Astrocyte (in vitro differentiated cells and primary cell): Measurements from ENCODE around the gene NPC2. TPM values are rescaled to one million over a fixed set of nuclear protein-coding genes. Genes with fewer than 3 reads are reported as not detected.

Experiments used
- DNase-seq: peaks from one replicate; pipeline ENCODE4 v3.0.0-alpha.2; 2010; ENCODE audit warnings: low read depth
- FAIRE-seq: peaks from 2 replicates; lab custom pipeline; 2011; peaks lifted over from hg19 to GRCh38; lab: Jason Lieb, UNC
- H2AFZ ChIP-seq: 2 replicates; pipeline ENCODE4 v1.6.0; 2012; ENCODE audit warnings: low read depth, low read length, inconsistent platforms
- H3K27ac ChIP-seq: 2 replicates; pipeline ENCODE4 v1.5.1; 2011; ENCODE audit warnings: low read depth, low read length, inconsistent platforms
- H3K27me3 ChIP-seq: 2 replicates; pipeline ENCODE4 v1.6.0; 2011; ENCODE audit warnings: low read length, inconsistent platforms; ENCODE audit not compliant: insufficient read depth
- H3K36me3 ChIP-seq: 2 replicates; pipeline ENCODE4 v1.5.1; 2011; ENCODE audit warnings: low read length, inconsistent platforms; ENCODE audit not compliant: insufficient read depth
- H3K4me1 ChIP-seq: 2 replicates; pipeline ENCODE4 v1.5.1; 2011; ENCODE audit warnings: low read length, inconsistent platforms; ENCODE audit not compliant: insufficient read depth
- H3K4me2 ChIP-seq: 2 replicates; pipeline ENCODE4 v1.6.0; 2012; ENCODE audit warnings: low read length, inconsistent platforms
- H3K4me3 ChIP-seq: 2 replicates; pipeline ENCODE4 v1.5.1; 2011; ENCODE audit warnings: low read depth, mild to moderate bottlenecking, low read length, inconsistent platforms; ENCODE audit not compliant: insufficient read depth
- H3K79me2 ChIP-seq: 2 replicates; pipeline ENCODE4 v1.6.0; 2012; ENCODE audit warnings: mild to moderate bottlenecking, low read length, inconsistent platforms; ENCODE audit not compliant: insufficient read depth
- H3K9ac ChIP-seq: 2 replicates; pipeline ENCODE4 v1.6.0; 2012; ENCODE audit warnings: mild to moderate bottlenecking, low read length, inconsistent platforms
- H3K9me3 ChIP-seq: 2 replicates; pipeline ENCODE4 v1.5.1; 2012; ENCODE audit warnings: low read depth, mild to moderate bottlenecking, low read length, inconsistent platforms; ENCODE audit not compliant: insufficient read depth
- H4K20me1 ChIP-seq: 2 replicates; pipeline ENCODE4 v1.6.0; 2012; ENCODE audit warnings: low read length, inconsistent platforms; ENCODE audit not compliant: insufficient read depth
- H3K27ac Mint-ChIP-seq: one replicate; pipeline ENCODE4 v1.8.0; 2021; ENCODE audit warnings: mild to moderate bottlenecking, mixed read lengths; ENCODE audit not compliant: unreplicated experiment
- H3K27me3 Mint-ChIP-seq: one replicate; pipeline ENCODE4 v1.8.0; 2021; ENCODE audit warnings: low read depth, mixed read lengths; ENCODE audit not compliant: unreplicated experiment
- H3K36me3 Mint-ChIP-seq: one replicate; pipeline ENCODE4 v1.8.0; 2021; ENCODE audit warnings: low read depth, mixed read lengths; ENCODE audit not compliant: unreplicated experiment
- H3K4me1 Mint-ChIP-seq: one replicate; pipeline ENCODE4 v1.8.0; 2021; ENCODE audit warnings: low read depth, mixed read lengths; ENCODE audit not compliant: unreplicated experiment
- H3K4me3 Mint-ChIP-seq: one replicate; pipeline ENCODE4 v1.8.0; 2021; ENCODE audit warnings: mild to moderate bottlenecking, moderate library complexity, mixed read lengths; ENCODE audit not compliant: unreplicated experiment
- H3K9me3 Mint-ChIP-seq: one replicate; pipeline ENCODE4 v1.8.0; 2021; ENCODE audit warnings: mild to moderate bottlenecking, mixed read lengths; ENCODE audit not compliant: unreplicated experiment
- EZH2 ChIP-seq: IDR thresholded peaks from 2 replicates; pipeline ENCODE4 v1.6.1; 2012; ENCODE audit warnings: mild to moderate bottlenecking, low read length, inconsistent platforms; ENCODE audit not compliant: insufficient read depth
- total RNA-seq: library from RNA; stranded (reverse); gene quantifications from 2 replicates; pipeline ENCODE4 v1.2.1, GENCODE V29; 2021
- TF ChIP-seq, protein P1 (sequence below): IDR thresholded peaks from 2 replicates; pipeline ENCODE4 v1.5.1; 2011; ENCODE audit warnings: low read depth, mild to moderate bottlenecking, inconsistent platforms, low read length, moderate library complexity; ENCODE audit not compliant: insufficient read depth

Gene NPC2
- total RNA-seq, 1 donor from 2014 or later, result 178 TPM

- H3K27ac ChIP-seq, result no peak overlapping the region
- no peak overlapping the region for H3K4me2 ChIP-seq
- Mint-ChIP-seq H3K36me3 (peaks cover 4% of the 10 kb centered on the region), H3K27me3 (peaks cover 39% of the 10 kb centered on the region), H3K27ac (no peak overlapping the region), H3K9me3 (no peaks in the 10 kb centered on the region), H3K4me1 (peaks cover 2% of the 10 kb centered on the region), H3K4me3 (no peak overlapping the region)
- H3K9me3 ChIP-seq, result no peaks in the 10 kb centered on the region
- H4K20me1 ChIP-seq, result no peaks in the 10 kb centered on the region
- no peaks in the 10 kb centered on the region for H3K36me3 ChIP-seq
- H3K79me2 ChIP-seq, result no peaks in the 10 kb centered on the region
- peaks cover 8% of the 10 kb centered on the region for H3K27me3 ChIP-seq
- TF ChIP-seq, protein P1, sequence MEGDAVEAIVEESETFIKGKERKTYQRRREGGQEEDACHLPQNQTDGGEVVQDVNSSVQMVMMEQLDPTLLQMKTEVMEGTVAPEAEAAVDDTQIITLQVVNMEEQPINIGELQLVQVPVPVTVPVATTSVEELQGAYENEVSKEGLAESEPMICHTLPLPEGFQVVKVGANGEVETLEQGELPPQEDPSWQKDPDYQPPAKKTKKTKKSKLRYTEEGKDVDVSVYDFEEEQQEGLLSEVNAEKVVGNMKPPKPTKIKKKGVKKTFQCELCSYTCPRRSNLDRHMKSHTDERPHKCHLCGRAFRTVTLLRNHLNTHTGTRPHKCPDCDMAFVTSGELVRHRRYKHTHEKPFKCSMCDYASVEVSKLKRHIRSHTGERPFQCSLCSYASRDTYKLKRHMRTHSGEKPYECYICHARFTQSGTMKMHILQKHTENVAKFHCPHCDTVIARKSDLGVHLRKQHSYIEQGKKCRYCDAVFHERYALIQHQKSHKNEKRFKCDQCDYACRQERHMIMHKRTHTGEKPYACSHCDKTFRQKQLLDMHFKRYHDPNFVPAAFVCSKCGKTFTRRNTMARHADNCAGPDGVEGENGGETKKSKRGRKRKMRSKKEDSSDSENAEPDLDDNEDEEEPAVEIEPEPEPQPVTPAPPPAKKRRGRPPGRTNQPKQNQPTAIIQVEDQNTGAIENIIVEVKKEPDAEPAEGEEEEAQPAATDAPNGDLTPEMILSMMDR, result no peak
- no peak for TF ChIP-seq EZH2
- DNase-seq (no peak), FAIRE-seq (no peak)
- no peak overlapping the region for H2AFZ ChIP-seq
- no peaks in the 10 kb centered on the region for H3K4me1 ChIP-seq
- no peak overlapping the region for H3K9ac ChIP-seq
- no peak overlapping the region for H3K4me3 ChIP-seq
These were observed 29.4 kb downstream of the NPC2 start for GRCh38 chr14:74463697-74464096.

DNA sequence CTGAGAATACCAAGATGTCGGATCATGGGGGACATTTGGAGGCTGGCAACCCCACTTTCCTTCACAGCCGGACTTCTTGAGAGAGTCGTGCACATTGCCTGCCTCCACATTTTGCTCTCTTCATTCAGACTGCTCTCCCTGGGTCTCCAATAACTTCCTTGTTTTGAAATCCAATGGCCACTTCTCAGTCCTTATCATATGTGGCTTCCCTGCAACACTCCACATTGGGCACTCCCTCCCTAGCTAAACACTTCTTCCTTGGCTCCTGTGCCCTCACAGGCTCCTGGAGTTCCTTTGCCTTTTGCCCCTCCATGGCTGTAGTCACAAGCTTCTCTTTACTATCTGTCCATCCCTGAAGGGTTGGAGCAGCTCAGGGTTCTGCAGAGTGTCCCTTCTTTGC lies 30.1 kb downstream of the NPC2 start:
- H3K4me3 Mint-ChIP-seq, result no peak overlapping the region
- H3K79me2 ChIP-seq, result no peaks in the 10 kb centered on the region
- no peak overlapping the region for H3K27ac ChIP-seq
- H3K4me1 Mint-ChIP-seq, result peaks cover 2% of the 10 kb centered on the region
- no peak for DNase-seq
- no peaks in the 10 kb centered on the region for H4K20me1 ChIP-seq
- H3K4me2 ChIP-seq, result no peak overlapping the region
- no peak for FAIRE-seq
- H3K27me3 ChIP-seq, result peaks cover 8% of the 10 kb centered on the region
- H3K4me3 ChIP-seq, result no peak overlapping the region
- H3K4me1 ChIP-seq, result no peaks in the 10 kb centered on the region
- H3K36me3 ChIP-seq, result no peaks in the 10 kb centered on the region
- peaks cover 35% of the 10 kb centered on the region for H3K27me3 Mint-ChIP-seq
- H3K9me3 ChIP-seq, result no peaks in the 10 kb centered on the region
- H2AFZ ChIP-seq, result no peak overlapping the region
- TF ChIP-seq EZH2, result no peak
- TF ChIP-seq, protein P1, result no peak
- no peak overlapping the region for H3K9ac ChIP-seq
- H3K27ac Mint-ChIP-seq, result no peak overlapping the region
- no peaks in the 10 kb centered on the region for H3K9me3 Mint-ChIP-seq
- peaks cover 4% of the 10 kb centered on the region for H3K36me3 Mint-ChIP-seq

GRCh38 chr14:74459976-74460375 lies 33.1 kb downstream of the NPC2 start:
- Histone ChIP-seq H2AFZ (no peak overlapping the region), H3K9me3 (no peaks in the 10 kb centered on the region), H3K36me3 (no peaks in the 10 kb centered on the region), H3K4me1 (no peaks in the 10 kb centered on the region), H3K79me2 (no peaks in the 10 kb centered on the region), H3K4me2 (no peak overlapping the region), H4K20me1 (no peaks in the 10 kb centered on the region), H3K4me3 (no peak overlapping the region), H3K9ac (no peak overlapping the region), H3K27me3 (peaks cover 8% of the 10 kb centered on the region), H3K27ac (no peak overlapping the region)
- peaks cover 2% of the 10 kb centered on the region for H3K4me1 Mint-ChIP-seq
- H3K27me3 Mint-ChIP-seq, result peaks cover 29% of the 10 kb centered on the region
- H3K27ac Mint-ChIP-seq, result no peak overlapping the region
- no peaks in the 10 kb centered on the region for H3K9me3 Mint-ChIP-seq
- DNase-seq, result no peak
- TF ChIP-seq EZH2, result no peak
- TF ChIP-seq, protein P1, result no peak
- no peak overlapping the region for H3K4me3 Mint-ChIP-seq
- peaks cover 3% of the 10 kb centered on the region for H3K36me3 Mint-ChIP-seq
- no peak for FAIRE-seq
